Fibroblast of lung (primary cell): Measurements from ENCODE around the gene RAP1A. TPM values are rescaled to one million over a fixed set of nuclear protein-coding genes. Genes with fewer than 3 reads are reported as not detected.

ENCODE experiments used
- DNase-seq, 2 donors: peaks; one replicate each; pipeline versions ENCODE4 v3.0.0 to v3.0.0-alpha.2; 2010; ENCODE audit warnings: low read depth in 2 of 2
- H2AFZ ChIP-seq: 2 replicates; pipeline ENCODE4 v1.5.1; 2012; ENCODE audit warnings: low read length, control low read depth, inconsistent platforms
- H3K27ac ChIP-seq: 2 replicates; pipeline ENCODE4 v1.5.1; 2011; ENCODE audit warnings: low read length, control low read depth; ENCODE audit not compliant: insufficient read depth
- H3K27me3 ChIP-seq: 2 replicates; pipeline ENCODE4 v1.5.1; 2011; ENCODE audit warnings: mild to moderate bottlenecking, low read length; ENCODE audit not compliant: control insufficient read depth, insufficient read depth
- H3K36me3 ChIP-seq: 2 replicates; pipeline ENCODE4 v1.5.1; 2011; ENCODE audit warnings: low read length; ENCODE audit not compliant: control insufficient read depth, insufficient read depth
- H3K4me1 ChIP-seq: 2 replicates; pipeline ENCODE4 v1.5.1; 2011; ENCODE audit warnings: low read length; ENCODE audit not compliant: control insufficient read depth, insufficient read depth; ENCODE audit errors: extremely low read depth
- H3K4me2 ChIP-seq: 2 replicates; pipeline ENCODE4 v1.5.1; 2011; ENCODE audit warnings: low read length, control low read depth; ENCODE audit not compliant: insufficient read depth; ENCODE audit errors: extremely low read depth
- H3K4me3 ChIP-seq, 4 experiments: fragments of 200-600 bp in 1 of 4; sonication (generic) in 1 of 4; replicated peaks in 1 of 4; 2 replicates each; pipeline ENCODE4 v1.5.1; 2011 to 2016; ENCODE audit warnings: low read length in 4 of 4, low read depth in 3 of 4, mild to moderate bottlenecking in 3 of 4, control low read depth in 2 of 4, inconsistent platforms in 1 of 4, mixed read lengths in 1 of 4; ENCODE audit not compliant: insufficient read depth in 1 of 4; ENCODE audit errors: control extremely low read depth in 1 of 4
- H3K79me2 ChIP-seq: 2 replicates; pipeline ENCODE4 v1.5.1; 2012; ENCODE audit warnings: mild to moderate bottlenecking, low read length, inconsistent platforms; ENCODE audit not compliant: control insufficient read depth, insufficient read depth
- H3K9ac ChIP-seq: 2 replicates; pipeline ENCODE4 v1.5.1; 2011; ENCODE audit warnings: mild to moderate bottlenecking, low read length, control low read depth; ENCODE audit not compliant: insufficient read depth
- H3K9me3 ChIP-seq: 2 replicates; pipeline ENCODE4 v1.5.1; 2012; ENCODE audit warnings: low read depth, low read length; ENCODE audit not compliant: control insufficient read depth, insufficient read depth
- H4K20me1 ChIP-seq: 2 replicates; pipeline ENCODE4 v1.5.1; 2011; ENCODE audit warnings: low read length; ENCODE audit not compliant: control insufficient read depth, insufficient read depth; ENCODE audit errors: extremely low read depth
- CTCF ChIP-seq, 2 donors: IDR thresholded peaks in 1 of 2; conservative IDR thresholded peaks in 1 of 2; 1 replicate in 1 of 2; 2 replicates in 1 of 2; pipeline ENCODE4 v1.5.1; 2011 to 2012; ENCODE audit warnings: low read length in 2 of 2, control low read depth in 1 of 2, inconsistent platforms in 1 of 2, low read depth in 1 of 2, mild to moderate bottlenecking in 1 of 2
- EZH2 ChIP-seq: IDR thresholded peaks from 2 replicates; pipeline ENCODE4 v1.5.1; 2012; ENCODE audit warnings: low read length, control low read depth, mild to moderate bottlenecking; ENCODE audit errors: missing control alignments
- polyA plus RNA-seq, 2 donors: library from polyadenylated mRNA; depleted of rRNA in 1 of 2; stranded (reverse) in 1 of 2; unstranded in 1 of 2; fragments of >200 nt; gene quantifications; 2 replicates each; pipeline ENCODE4 v1.2.1, GENCODE V29; 2011 to 2012; ENCODE audit warnings: missing spikeins in 1 of 2
- total RNA-seq: library from RNA; depleted of rRNA; stranded (reverse); fragments of >200 nt; gene quantifications from 2 replicates; pipeline ENCODE4 v1.2.1, GENCODE V29; 2014

Gene RAP1A
- total and polyA plus RNA-seq, 2 donors (not counting 1 experiment from before 2014, with no cell fraction given), result 13.5 to 99.5 TPM

GRCh38 chr1:111695801-111696200, 76.2 kb downstream of the RAP1A start:
- H3K4me2 ChIP-seq, result no peak overlapping the region
- H3K36me3 ChIP-seq, result peaks cover 5% of the 10 kb centered on the region
- H2AFZ ChIP-seq, result no peak overlapping the region
- H3K27ac ChIP-seq, result no peak overlapping the region
- no peak for TF ChIP-seq CTCF (conservative IDR thresholded peaks at IDR 0.05 in 1 of 2, IDR thresholded peaks at IDR 0.05 in 1 of 2; ENCODE audit: low read depth in 1 of 2, low read length in 2 of 2)
- TF ChIP-seq EZH2, result no peak
- H3K9me3 ChIP-seq, result no peaks in the 10 kb centered on the region
- no peak overlapping the region for H3K4me3 ChIP-seq
- no peaks in the 10 kb centered on the region for H3K4me1 ChIP-seq
- no peak overlapping the region for H3K9ac ChIP-seq
- H3K27me3 ChIP-seq, result no peaks in the 10 kb centered on the region
- H4K20me1 ChIP-seq, result no peaks in the 10 kb centered on the region
- no peaks in the 10 kb centered on the region for H3K79me2 ChIP-seq
- DNase-seq, result no peak

GRCh38 chr1:111696330-111696729, 76.7 kb downstream of the RAP1A start:
- Histone ChIP-seq H3K27ac (no peak overlapping the region), H3K9me3 (no peaks in the 10 kb centered on the region), H2AFZ (no peak overlapping the region), H3K79me2 (no peaks in the 10 kb centered on the region), H3K4me2 (no peak overlapping the region), H3K4me3 (no peak overlapping the region), H3K9ac (no peak overlapping the region), H4K20me1 (no peaks in the 10 kb centered on the region), H3K36me3 (peaks cover 5% of the 10 kb centered on the region), H3K27me3 (no peaks in the 10 kb centered on the region), H3K4me1 (no peaks in the 10 kb centered on the region)
- TF ChIP-seq CTCF (conservative IDR thresholded peaks at IDR 0.05 in 1 of 2, IDR thresholded peaks at IDR 0.05 in 1 of 2; ENCODE audit: low read depth in 1 of 2, low read length in 2 of 2) (no peak), EZH2 (no peak)
- DNase-seq, result no peak

- Histone ChIP-seq H3K79me2 (no peaks in the 10 kb centered on the region), H3K27me3 (no peaks in the 10 kb centered on the region), H3K9me3 (no peaks in the 10 kb centered on the region), H3K27ac (no peak overlapping the region), H2AFZ (no peak overlapping the region), H3K36me3 (peaks cover 8% of the 10 kb centered on the region), H3K4me3 (no peak overlapping the region), H3K4me1 (no peaks in the 10 kb centered on the region), H3K9ac (no peak overlapping the region), H4K20me1 (no peaks in the 10 kb centered on the region), H3K4me2 (no peak overlapping the region)
- no peak for TF ChIP-seq EZH2
- TF ChIP-seq CTCF (conservative IDR thresholded peaks at IDR 0.05 in 1 of 2, IDR thresholded peaks at IDR 0.05 in 1 of 2; ENCODE audit: low read depth in 1 of 2, low read length in 2 of 2), result no peak
- no peak for DNase-seq
Observed at GRCh38 chr1:111699268-111699667, 79.7 kb downstream of the RAP1A start.
